Measurements from ENCODE around the gene SDCBP2.
A peak's percentile ranks its signal among the peaks of the same experiment; 100 is the strongest.

Gene SDCBP2

GRCh38 chr20:1277529-1278322 is 51.2 kb downstream of the SDCBP2 start:
- Histone ChIP-seq H3K9ac (ENCODE audit: low read depth in 1 of 2, low read length in 2 of 2) (no peak overlapping the region), H3K4me1 (ENCODE audit: control insufficient read depth in 1 of 2, insufficient read depth in 2 of 2, low read length in 2 of 2) (peaks cover 10 to 14% of the 10 kb centered on the region in 2 donors), H3K27me3 (ENCODE audit: control insufficient read depth in 1 of 2, insufficient read depth in 2 of 2, low read length in 2 of 2) (no peaks in the 10 kb centered on the region)

DNA sequence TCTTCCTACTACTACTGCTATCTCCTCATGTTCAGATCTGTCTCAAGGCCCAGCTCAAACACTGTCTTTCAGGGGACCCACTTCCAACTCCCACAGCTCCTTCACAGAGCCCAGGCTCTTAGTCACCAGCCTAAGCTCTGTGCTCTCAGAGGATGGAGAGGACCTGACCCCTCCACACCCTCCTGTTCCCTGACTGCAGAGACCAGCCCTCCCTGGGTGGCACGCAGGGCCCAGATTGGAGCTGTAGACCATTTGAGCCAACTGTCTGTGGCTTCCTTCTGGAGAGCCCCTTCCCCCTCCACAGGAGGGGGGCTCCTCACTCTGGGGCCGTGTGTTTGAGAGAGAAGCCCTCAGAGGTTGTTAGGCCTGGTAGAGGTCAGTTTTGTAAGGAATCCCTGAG is 53.0 kb downstream of the SDCBP2 start:
- H3K36me3 ChIP-seq (ENCODE audit: control insufficient read depth in 1 of 2, insufficient read depth in 2 of 2, low read length in 2 of 2): no peaks in the 10 kb centered on the region
- H3K27me3 ChIP-seq (ENCODE audit: control insufficient read depth in 1 of 2, insufficient read depth in 2 of 2, low read length in 2 of 2): no peaks in the 10 kb centered on the region
- H3K27ac ChIP-seq (ENCODE audit: low read depth, low read length): no peak overlapping the region
- H3K4me3 ChIP-seq (ENCODE audit: low read depth in 1 of 2, low read length in 2 of 2): no peak overlapping the region
- H3K9ac ChIP-seq (ENCODE audit: low read depth in 1 of 2, low read length in 2 of 2): no peak overlapping the region
- no peaks in the 10 kb centered on the region for H3K9me3 ChIP-seq (ENCODE audit: control insufficient read depth in 1 of 2, low read length in 2 of 2)
- H3K4me1 ChIP-seq (ENCODE audit: control insufficient read depth in 1 of 2, insufficient read depth in 2 of 2, low read length in 2 of 2): peaks cover 0 to 7% of the 10 kb centered on the region in 2 donors

More at GRCh38 chr20:1277529-1278322, 51.2 kb downstream of the SDCBP2 start:
- Histone ChIP-seq H3K27ac (ENCODE audit: low read depth, low read length) (no peak overlapping the region), H3K36me3 (ENCODE audit: control insufficient read depth in 1 of 2, insufficient read depth in 2 of 2, low read length in 2 of 2) (no peaks in the 10 kb centered on the region), H3K9me3 (ENCODE audit: control insufficient read depth in 1 of 2, low read length in 2 of 2) (no peaks in the 10 kb centered on the region), H3K4me3 (ENCODE audit: low read depth in 1 of 2, low read length in 2 of 2) (no peak overlapping the region)

GRCh38 chr20:1274485-1275311 is 54.2 kb downstream of the SDCBP2 start:
- Histone ChIP-seq H3K27me3 (ENCODE audit: control insufficient read depth in 1 of 2, insufficient read depth in 2 of 2, low read length in 2 of 2) (no peaks in the 10 kb centered on the region), H3K9me3 (ENCODE audit: control insufficient read depth in 1 of 2, low read length in 2 of 2) (no peaks in the 10 kb centered on the region), H3K4me3 (ENCODE audit: low read depth in 1 of 2, low read length in 2 of 2) (no peak overlapping the region), H3K27ac (ENCODE audit: low read depth, low read length) (no peak overlapping the region), H3K4me1 (ENCODE audit: control insufficient read depth in 1 of 2, insufficient read depth in 2 of 2, low read length in 2 of 2) (peaks cover 0 to 7% of the 10 kb centered on the region in 2 donors), H3K9ac (ENCODE audit: low read depth in 1 of 2, low read length in 2 of 2) (no peak overlapping the region), H3K36me3 (ENCODE audit: control insufficient read depth in 1 of 2, insufficient read depth in 2 of 2, low read length in 2 of 2) (no peaks in the 10 kb centered on the region)

DNA sequence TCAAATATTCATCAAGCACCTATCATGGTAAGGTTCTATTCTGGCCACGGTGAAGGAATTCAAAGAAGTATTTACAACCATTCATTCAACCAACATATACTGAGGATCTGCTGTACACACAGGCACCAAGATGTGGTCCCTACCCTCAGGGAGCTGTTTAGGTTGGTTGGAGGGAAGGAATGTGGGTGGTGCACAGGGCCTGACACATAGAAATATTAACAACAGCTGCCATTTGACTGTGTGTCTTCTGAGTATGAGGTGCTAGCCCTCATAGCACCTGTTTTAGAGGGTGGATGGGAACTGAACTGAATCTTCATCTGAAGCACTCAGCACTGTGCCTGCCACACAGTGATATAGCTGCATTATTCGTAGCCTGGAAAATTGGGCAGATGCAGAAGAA is 55.6 kb downstream of the SDCBP2 start:
- Histone ChIP-seq H3K27ac (ENCODE audit: low read depth, low read length) (no peak overlapping the region), H3K9me3 (ENCODE audit: control insufficient read depth in 1 of 2, low read length in 2 of 2) (no peaks in the 10 kb centered on the region), H3K9ac (ENCODE audit: low read depth in 1 of 2, low read length in 2 of 2) (no peak overlapping the region), H3K4me3 (ENCODE audit: low read depth in 1 of 2, low read length in 2 of 2) (no peak overlapping the region), H3K27me3 (ENCODE audit: control insufficient read depth in 1 of 2, insufficient read depth in 2 of 2, low read length in 2 of 2) (no peaks in the 10 kb centered on the region), H3K4me1 (ENCODE audit: control insufficient read depth in 1 of 2, insufficient read depth in 2 of 2, low read length in 2 of 2) (peaks cover 0 to 7% of the 10 kb centered on the region in 2 donors), H3K36me3 (ENCODE audit: control insufficient read depth in 1 of 2, insufficient read depth in 2 of 2, low read length in 2 of 2) (no peaks in the 10 kb centered on the region)

- H3K9ac ChIP-seq (ENCODE audit: low read depth in 1 of 2, low read length in 2 of 2): no peak overlapping the region
- H3K4me1 ChIP-seq (ENCODE audit: control insufficient read depth in 1 of 2, insufficient read depth in 2 of 2, low read length in 2 of 2): peaks cover 0 to 7% of the 10 kb centered on the region in 2 donors
- no peaks in the 10 kb centered on the region for H3K36me3 ChIP-seq (ENCODE audit: control insufficient read depth in 1 of 2, insufficient read depth in 2 of 2, low read length in 2 of 2)
- no peak overlapping the region for H3K27ac ChIP-seq (ENCODE audit: low read depth, low read length)
- no peaks in the 10 kb centered on the region for H3K9me3 ChIP-seq (ENCODE audit: control insufficient read depth in 1 of 2, low read length in 2 of 2)
- no peak overlapping the region for H3K4me3 ChIP-seq (ENCODE audit: low read depth in 1 of 2, low read length in 2 of 2)
- no peaks in the 10 kb centered on the region for H3K27me3 ChIP-seq (ENCODE audit: control insufficient read depth in 1 of 2, insufficient read depth in 2 of 2, low read length in 2 of 2)
These were observed 56.4 kb downstream of the SDCBP2 start for GRCh38 chr20:1272368-1273100.

GRCh38 chr20:1269850-1270249 is 59.1 kb downstream of the SDCBP2 start:
- H3K27ac ChIP-seq (ENCODE audit: low read depth, low read length): no peak overlapping the region
- H3K9me3 ChIP-seq (ENCODE audit: control insufficient read depth in 1 of 2, low read length in 2 of 2): no peaks in the 10 kb centered on the region
- no peaks in the 10 kb centered on the region for H3K27me3 ChIP-seq (ENCODE audit: control insufficient read depth in 1 of 2, insufficient read depth in 2 of 2, low read length in 2 of 2)
- no peak overlapping the region for H3K4me3 ChIP-seq (ENCODE audit: low read depth in 1 of 2, low read length in 2 of 2)
- peaks cover 4 to 13% of the 10 kb centered on the region in 2 donors for H3K4me1 ChIP-seq (ENCODE audit: control insufficient read depth in 1 of 2, insufficient read depth in 2 of 2, low read length in 2 of 2)
- no peak overlapping the region for H3K9ac ChIP-seq (ENCODE audit: low read depth in 1 of 2, low read length in 2 of 2)
- H3K36me3 ChIP-seq (ENCODE audit: control insufficient read depth in 1 of 2, insufficient read depth in 2 of 2, low read length in 2 of 2): no peaks in the 10 kb centered on the region

GRCh38 chr20:1269235-1269634 is 59.7 kb downstream of the SDCBP2 start:
- Histone ChIP-seq H3K9ac (ENCODE audit: low read depth in 1 of 2, low read length in 2 of 2) (no peak overlapping the region), H3K9me3 (ENCODE audit: control insufficient read depth in 1 of 2, low read length in 2 of 2) (no peaks in the 10 kb centered on the region), H3K27me3 (ENCODE audit: control insufficient read depth in 1 of 2, insufficient read depth in 2 of 2, low read length in 2 of 2) (no peaks in the 10 kb centered on the region), H3K27ac (ENCODE audit: low read depth, low read length) (no peak overlapping the region), H3K4me1 (ENCODE audit: control insufficient read depth in 1 of 2, insufficient read depth in 2 of 2, low read length in 2 of 2) (peaks cover 4 to 9% of the 10 kb centered on the region in 2 donors), H3K36me3 (ENCODE audit: control insufficient read depth in 1 of 2, insufficient read depth in 2 of 2, low read length in 2 of 2) (no peaks in the 10 kb centered on the region), H3K4me3 (ENCODE audit: low read depth in 1 of 2, low read length in 2 of 2) (no peak overlapping the region)

DNA sequence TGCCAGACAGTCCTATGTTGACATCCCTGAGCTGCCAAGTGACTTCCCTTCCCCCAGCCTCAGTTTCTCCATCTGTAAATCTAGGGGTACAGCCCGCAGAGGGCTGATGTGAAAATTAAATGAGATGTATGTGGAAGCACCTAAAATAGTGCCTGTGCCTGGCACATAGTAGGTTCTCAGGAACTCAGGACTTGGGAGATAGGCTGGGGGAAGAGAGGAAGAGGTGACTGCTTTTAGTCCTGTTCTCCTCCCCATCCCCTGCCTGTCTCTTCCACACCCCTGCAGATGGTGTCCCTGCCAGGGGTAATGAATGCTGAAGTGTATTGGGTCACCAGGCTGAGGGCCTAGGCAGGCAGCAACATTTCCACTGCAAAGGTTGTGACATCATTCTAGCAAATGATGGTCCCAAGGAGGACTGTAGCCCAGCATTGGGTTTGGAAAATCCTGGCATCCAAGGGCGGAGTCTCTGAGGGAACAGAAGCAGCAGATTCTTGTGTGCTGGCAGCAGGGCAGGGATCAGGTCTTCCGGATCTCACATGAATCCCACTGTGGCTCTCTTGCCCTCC is 61.0 kb downstream of the SDCBP2 start:
- H3K27me3 ChIP-seq (ENCODE audit: control insufficient read depth in 1 of 2, insufficient read depth in 2 of 2, low read length in 2 of 2): no peaks in the 10 kb centered on the region
- no peak overlapping the region for H3K27ac ChIP-seq (ENCODE audit: low read depth, low read length)
- no peaks in the 10 kb centered on the region for H3K36me3 ChIP-seq (ENCODE audit: control insufficient read depth in 1 of 2, insufficient read depth in 2 of 2, low read length in 2 of 2)
- H3K9me3 ChIP-seq (ENCODE audit: control insufficient read depth in 1 of 2, low read length in 2 of 2): no peaks in the 10 kb centered on the region
- H3K4me1 ChIP-seq (ENCODE audit: control insufficient read depth in 1 of 2, insufficient read depth in 2 of 2, low read length in 2 of 2): peaks cover 4 to 9% of the 10 kb centered on the region in 2 donors
- H3K9ac ChIP-seq (ENCODE audit: low read depth in 1 of 2, low read length in 2 of 2): no peak overlapping the region
- H3K4me3 ChIP-seq (ENCODE audit: low read depth in 1 of 2, low read length in 2 of 2): no peak overlapping the region

DNA sequence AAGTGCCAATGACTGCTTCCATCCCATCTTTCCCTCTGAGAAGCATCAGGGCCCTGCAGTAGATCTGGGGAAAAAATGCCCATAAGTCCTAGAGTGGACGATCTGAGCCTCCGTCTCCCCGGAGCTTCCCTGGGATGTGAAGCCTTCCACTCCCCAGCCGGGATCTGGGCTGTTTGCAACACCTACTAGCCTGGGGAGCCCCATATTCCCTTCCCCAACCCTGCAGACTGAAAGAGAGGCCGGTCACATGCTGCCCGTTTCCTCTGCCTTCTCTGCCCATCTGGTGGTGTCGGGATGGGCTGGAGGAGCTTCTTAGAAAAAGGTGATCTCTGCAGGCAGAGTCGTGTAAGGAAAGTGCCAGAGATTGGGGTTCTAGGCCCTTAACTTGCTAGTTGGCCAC is 61.8 kb downstream of the SDCBP2 start:
- Histone ChIP-seq H3K4me3 (ENCODE audit: low read depth in 1 of 2, low read length in 2 of 2) (peak overlapping the region in 1 of 2 donors; percentile 70), H3K4me1 (ENCODE audit: control insufficient read depth in 1 of 2, insufficient read depth in 2 of 2, low read length in 2 of 2) (peaks cover 4 to 9% of the 10 kb centered on the region in 2 donors), H3K9ac (ENCODE audit: low read depth in 1 of 2, low read length in 2 of 2) (no peak overlapping the region), H3K27ac (ENCODE audit: low read depth, low read length) (no peak overlapping the region), H3K9me3 (ENCODE audit: control insufficient read depth in 1 of 2, low read length in 2 of 2) (no peaks in the 10 kb centered on the region), H3K36me3 (ENCODE audit: control insufficient read depth in 1 of 2, insufficient read depth in 2 of 2, low read length in 2 of 2) (no peaks in the 10 kb centered on the region), H3K27me3 (ENCODE audit: control insufficient read depth in 1 of 2, insufficient read depth in 2 of 2, low read length in 2 of 2) (no peaks in the 10 kb centered on the region)

Measured in duodenal mucosa (tissue), 2 donors.